SU-DHL-6 (cell line): ENCODE results near the gene BANF2.

Experiments
- H2AFZ ChIP-seq: fragments of 200-600 bp; sonication (generic); 2 replicates; pipeline ENCODE4 v1.6.1; 2014; ENCODE audit warnings: low read depth, mild to moderate bottlenecking, moderate library complexity, mixed read lengths, antibody characterized with exemption, low read length; ENCODE audit not compliant: severe bottlenecking
- H3F3A ChIP-seq: fragments of 200-600 bp; shearing (Covaris generic); 2 replicates; pipeline ENCODE4 v1.6.0; 2016; ENCODE audit warnings: antibody characterized with exemption, mild to moderate bottlenecking; ENCODE audit not compliant: insufficient read depth
- H3K27ac ChIP-seq: fragments of 200-600 bp; sonication (generic); 2 replicates; pipeline ENCODE4 v1.5.1; 2016; ENCODE audit warnings: low read depth, mild to moderate bottlenecking, low read length, moderate library complexity, mixed read lengths
- H3K27me3 ChIP-seq: fragments of 200-600 bp; sonication (generic), shearing (Covaris generic); 2 replicates; pipeline ENCODE4 v1.6.0; 2014; ENCODE audit warnings: mild to moderate bottlenecking, low read length
- H3K36me3 ChIP-seq: fragments of 200-600 bp; sonication (generic); 2 replicates; pipeline ENCODE4 v1.6.1; 2014; ENCODE audit warnings: mild to moderate bottlenecking, low read length, mixed read lengths
- H3K4me2 ChIP-seq: fragments of 300-600, 200-600 bp; shearing (Covaris generic), sonication (generic); 2 replicates; pipeline ENCODE4 v1.6.0; 2014; ENCODE audit warnings: low read length, low read depth, mild to moderate bottlenecking; ENCODE audit not compliant: poor library complexity, severe bottlenecking
- H3K4me3 ChIP-seq: fragments of 200-600 bp; sonication (generic); 2 replicates; pipeline ENCODE4 v1.5.1; 2014; ENCODE audit warnings: antibody characterized with exemption, low read length, mild to moderate bottlenecking, mixed read lengths; ENCODE audit not compliant: insufficient read depth, poor library complexity, severe bottlenecking
- H3K79me2 ChIP-seq: fragments of 200-600 bp; sonication (generic); 2 replicates; pipeline ENCODE4 v1.6.1; 2014; ENCODE audit warnings: mild to moderate bottlenecking, low read length, moderate library complexity; ENCODE audit not compliant: insufficient read depth
- H3K9ac ChIP-seq: fragments of 200-600 bp; sonication (generic); 2 replicates; pipeline ENCODE4 v1.7.0; 2014; ENCODE audit warnings: mild to moderate bottlenecking, low read length
- H3K9me2 ChIP-seq: fragments of 200-600 bp; sonication (generic); replicated peaks from 2 replicates; pipeline ENCODE4 v1.6.1; 2014; ENCODE audit warnings: low read length; ENCODE audit not compliant: insufficient read depth
- H3K9me3 ChIP-seq: fragments of 200-600 bp; sonication (generic); 2 replicates; pipeline ENCODE4 v1.6.1; 2014; ENCODE audit warnings: low read length, mixed read lengths; ENCODE audit not compliant: insufficient read depth
- H4K20me1 ChIP-seq: fragments of 200-600 bp; sonication (generic); 2 replicates; pipeline ENCODE4 v1.6.1; 2014; ENCODE audit warnings: low read depth, mild to moderate bottlenecking, antibody characterized with exemption, low read length, moderate library complexity, mixed read lengths
- EZH2phosphoT487 ChIP-seq: fragments of 200-600 bp; sonication (generic), shearing (Covaris generic); conservative IDR thresholded peaks from 2 replicates; pipeline ENCODE4 v1.6.1; 2018; ENCODE audit warnings: mild to moderate bottlenecking, antibody characterized with exemption, low read length, moderate library complexity, mixed read lengths
- TF ChIP-seq, protein P1 (sequence below): fragments of 200-600 bp; sonication (generic); IDR thresholded peaks from one replicate; pipeline ENCODE4 v1.5.1; 2017; ENCODE audit warnings: antibody characterized with exemption, mild to moderate bottlenecking, low read length, moderate library complexity; ENCODE audit not compliant: insufficient read depth, poor library complexity, severe bottlenecking

BANF2 gene

DNA sequence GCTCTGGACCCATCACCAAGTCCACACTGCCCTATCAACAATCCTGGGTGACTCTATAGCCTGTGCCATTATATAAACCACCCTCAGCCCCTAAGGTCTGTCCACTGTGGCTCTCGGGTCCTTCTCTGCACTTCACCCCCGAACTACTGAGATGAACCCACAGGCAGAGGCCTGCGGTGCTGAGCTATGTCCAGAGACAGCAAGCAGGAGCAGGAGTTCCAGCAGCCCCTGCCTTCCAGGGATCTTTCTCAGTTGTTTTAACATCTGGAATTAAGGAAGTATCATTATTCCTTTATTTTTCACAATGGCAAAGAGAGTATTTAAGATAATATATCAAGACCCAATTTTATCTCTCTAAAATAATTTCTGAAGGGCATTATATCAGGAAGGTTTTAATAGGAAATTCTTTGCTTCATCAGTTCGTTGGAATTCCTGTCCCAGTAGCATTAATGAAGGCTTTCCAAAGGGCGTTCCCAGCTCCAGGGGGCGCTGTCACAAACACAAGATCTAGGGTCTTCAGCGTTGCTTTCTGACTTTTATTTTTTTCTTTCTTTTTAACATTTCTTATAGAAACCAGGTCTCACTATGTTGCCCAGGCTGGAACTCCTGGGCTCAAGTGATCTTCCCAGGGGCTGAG is 45.0 kb upstream of the BANF2 start:
- TF ChIP-seq, protein P1, sequence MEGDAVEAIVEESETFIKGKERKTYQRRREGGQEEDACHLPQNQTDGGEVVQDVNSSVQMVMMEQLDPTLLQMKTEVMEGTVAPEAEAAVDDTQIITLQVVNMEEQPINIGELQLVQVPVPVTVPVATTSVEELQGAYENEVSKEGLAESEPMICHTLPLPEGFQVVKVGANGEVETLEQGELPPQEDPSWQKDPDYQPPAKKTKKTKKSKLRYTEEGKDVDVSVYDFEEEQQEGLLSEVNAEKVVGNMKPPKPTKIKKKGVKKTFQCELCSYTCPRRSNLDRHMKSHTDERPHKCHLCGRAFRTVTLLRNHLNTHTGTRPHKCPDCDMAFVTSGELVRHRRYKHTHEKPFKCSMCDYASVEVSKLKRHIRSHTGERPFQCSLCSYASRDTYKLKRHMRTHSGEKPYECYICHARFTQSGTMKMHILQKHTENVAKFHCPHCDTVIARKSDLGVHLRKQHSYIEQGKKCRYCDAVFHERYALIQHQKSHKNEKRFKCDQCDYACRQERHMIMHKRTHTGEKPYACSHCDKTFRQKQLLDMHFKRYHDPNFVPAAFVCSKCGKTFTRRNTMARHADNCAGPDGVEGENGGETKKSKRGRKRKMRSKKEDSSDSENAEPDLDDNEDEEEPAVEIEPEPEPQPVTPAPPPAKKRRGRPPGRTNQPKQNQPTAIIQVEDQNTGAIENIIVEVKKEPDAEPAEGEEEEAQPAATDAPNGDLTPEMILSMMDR = peak; percentile 68
- no peak for TF ChIP-seq EZH2phosphoT487
- no peaks in the 10 kb centered on the region for H3K27me3 ChIP-seq
- no peak overlapping the region for H3K27ac ChIP-seq
- H3K4me2 ChIP-seq = no peak overlapping the region
- no peak overlapping the region for H2AFZ ChIP-seq
- H3F3A ChIP-seq = no peaks in the 10 kb centered on the region
- H3K9me3 ChIP-seq = no peaks in the 10 kb centered on the region
- no peaks in the 10 kb centered on the region for H3K79me2 ChIP-seq
- H3K9me2 ChIP-seq = no peaks in the 10 kb centered on the region
- no peaks in the 10 kb centered on the region for H4K20me1 ChIP-seq
- no peaks in the 10 kb centered on the region for H3K36me3 ChIP-seq
- no peak overlapping the region for H3K9ac ChIP-seq
- H3K4me3 ChIP-seq = no peak overlapping the region

GRCh38 chr20:17655286-17655651 is 44.5 kb upstream of the BANF2 start:
- H3K9me3 ChIP-seq = no peaks in the 10 kb centered on the region
- H3K27ac ChIP-seq = no peak overlapping the region
- H3K4me2 ChIP-seq = no peak overlapping the region
- no peaks in the 10 kb centered on the region for H3K36me3 ChIP-seq
- TF ChIP-seq, protein P1 = no peak
- TF ChIP-seq EZH2phosphoT487 = no peak
- no peaks in the 10 kb centered on the region for H3K27me3 ChIP-seq
- no peak overlapping the region for H2AFZ ChIP-seq
- no peaks in the 10 kb centered on the region for H3K79me2 ChIP-seq
- no peak overlapping the region for H3K4me3 ChIP-seq
- H3K9ac ChIP-seq = no peak overlapping the region
- no peaks in the 10 kb centered on the region for H3K9me2 ChIP-seq
- no peaks in the 10 kb centered on the region for H4K20me1 ChIP-seq
- H3F3A ChIP-seq = no peaks in the 10 kb centered on the region

GRCh38 chr20:17655865-17656479 is 43.8 kb upstream of the BANF2 start:
- Histone ChIP-seq H3F3A (no peaks in the 10 kb centered on the region), H3K9me3 (no peaks in the 10 kb centered on the region), H2AFZ (no peak overlapping the region), H4K20me1 (no peaks in the 10 kb centered on the region), H3K4me3 (no peak overlapping the region), H3K27ac (no peak overlapping the region), H3K9ac (no peak overlapping the region), H3K9me2 (no peaks in the 10 kb centered on the region), H3K36me3 (no peaks in the 10 kb centered on the region), H3K4me2 (no peak overlapping the region), H3K27me3 (no peaks in the 10 kb centered on the region), H3K79me2 (no peaks in the 10 kb centered on the region)
- TF ChIP-seq EZH2phosphoT487 = no peak
- TF ChIP-seq, protein P1 = no peak
